ENCODE data around the gene CFAP52. TPM values are rescaled to one million over a fixed set of nuclear protein-coding genes. Genes with fewer than 3 reads are reported as not detected.
"Not testable (repeated sequence)": the region's sequence is repeated elsewhere in the genome, so short reads cannot be mapped to it uniquely, and the experiment has no call there.

Gene CFAP52
- total RNA-seq, 4 donors from 2014 or later = 0.27 to 0.78 TPM; not detected in 2

GRCh38 chr17:9648521-9649110 lies 72.2 kb downstream of the CFAP52 start:
- H3K4me3 ChIP-seq (replicated peaks in 1 of 3) = no peak overlapping the region
- no peak for TF ChIP-seq CTCF (IDR thresholded peaks at IDR 0.05)
- TF ChIP-seq POLR2A (IDR thresholded peaks at IDR 0.05) = no peak
- no peak for DNase-seq
- no peak overlapping the region for H3K27ac ChIP-seq
- H3K36me3 ChIP-seq = no peaks in the 10 kb centered on the region
- peaks cover 0 to 3% of the 10 kb centered on the region in 2 donors for H3K4me1 ChIP-seq
- intact Hi-C loops (cut with DNase I) = no loop called here
- H3K9me3 ChIP-seq = no peaks in the 10 kb centered on the region
- H3K27me3 ChIP-seq = no peaks in the 10 kb centered on the region
- 70 to 71% methylated on average over 3 of the region's 3 CpGs for WGBS, 2 donors

- 66 to 71% methylated on average over 4 of the region's 4 CpGs for WGBS, 2 donors
- H3K4me3 ChIP-seq (replicated peaks in 1 of 3) = no peak overlapping the region
- no peaks in the 10 kb centered on the region for H3K27me3 ChIP-seq
These were observed 82.3 kb downstream of the CFAP52 start for GRCh38 chr17:9658593-9659211.

GRCh38 chr17:9661027-9661426 lies 84.6 kb downstream of the CFAP52 start:
- H3K27me3 ChIP-seq = no peaks in the 10 kb centered on the region
- no peaks in the 10 kb centered on the region for H3K4me1 ChIP-seq
- no peak overlapping the region for H3K27ac ChIP-seq
- 96 to 97% methylated on average over 2 of the region's 2 CpGs for WGBS, 2 donors
- intact Hi-C loops (cut with DNase I) = no loop called here
- no peak overlapping the region for H3K4me3 ChIP-seq (replicated peaks in 1 of 3)
- no peaks in the 10 kb centered on the region for H3K36me3 ChIP-seq
- TF ChIP-seq POLR2A (IDR thresholded peaks at IDR 0.05) = no peak
- no peak for TF ChIP-seq CTCF (IDR thresholded peaks at IDR 0.05)
- H3K9me3 ChIP-seq = no peaks in the 10 kb centered on the region
- no peak for DNase-seq

More at GRCh38 chr17:9658593-9659211, 82.3 kb downstream of the CFAP52 start:
- Histone ChIP-seq H3K27ac (no peak overlapping the region), H3K9me3 (no peaks in the 10 kb centered on the region), H3K4me1 (no peaks in the 10 kb centered on the region), H3K36me3 (no peaks in the 10 kb centered on the region)
- DNase-seq = no peak
- intact Hi-C loops (cut with DNase I) = no loop called here
- no peak for TF ChIP-seq POLR2A (IDR thresholded peaks at IDR 0.05)
- no peak for TF ChIP-seq CTCF (IDR thresholded peaks at IDR 0.05)

- intact Hi-C loops (cut with DNase I); H3K9me3 ChIP-seq; DNase-seq: not testable (repeated sequence)
These were observed 87.1 kb downstream of the CFAP52 start for GRCh38 chr17:9663511-9663910.

GRCh38 chr17:9666461-9667050 lies 90.1 kb downstream of the CFAP52 start:
- H3K27ac ChIP-seq = no peak overlapping the region
- TF ChIP-seq CTCF (IDR thresholded peaks at IDR 0.05) = no peak
- no peak for TF ChIP-seq POLR2A (IDR thresholded peaks at IDR 0.05)
- no peaks in the 10 kb centered on the region for H3K9me3 ChIP-seq
- no peaks in the 10 kb centered on the region for H3K27me3 ChIP-seq
- 67 to 86% methylated on average over 5 of the region's 5 CpGs for WGBS, 2 donors
- H3K36me3 ChIP-seq = no peaks in the 10 kb centered on the region
- intact Hi-C loops (cut with DNase I) = no loop called here
- H3K4me1 ChIP-seq = peaks cover 5 to 22% of the 10 kb centered on the region in 2 donors
- no peak overlapping the region for H3K4me3 ChIP-seq (replicated peaks in 1 of 3)
- no peak for DNase-seq

More at GRCh38 chr17:9663511-9663910, 87.1 kb downstream of the CFAP52 start:
- WGBS, 2 donors = 92 to 94% methylated on average over 11 of the region's 11 CpGs
- not testable (repeated sequence) for H3K4me1 ChIP-seq; H3K27me3 ChIP-seq; H3K36me3 ChIP-seq; H3K4me3 ChIP-seq (replicated peaks in 1 of 3); H3K27ac ChIP-seq
